Endodermal cell (in vitro differentiated cells): ENCODE data around the gene ZSCAN18. TPM values are rescaled to one million over a fixed set of nuclear protein-coding genes. Genes with fewer than 3 reads are reported as not detected.

Source experiments
- DNase-seq: peaks from one replicate; pipeline ENCODE4 v3.0.0-alpha.2; 2017
- H3K27ac ChIP-seq: 2 replicates; pipeline ENCODE4 v1.5.1; 2013; ENCODE audit warnings: mild to moderate bottlenecking, low read depth, low read length, moderate library complexity
- H3K27me3 ChIP-seq: 2 replicates; pipeline ENCODE4 v1.6.1; 2013; ENCODE audit warnings: mild to moderate bottlenecking, low read length, moderate library complexity; ENCODE audit not compliant: insufficient read depth, control insufficient read depth, poor library complexity, severe bottlenecking
- H3K36me3 ChIP-seq: 2 replicates; pipeline ENCODE4 v1.7.0; 2013; ENCODE audit warnings: mild to moderate bottlenecking, low read length, moderate library complexity; ENCODE audit not compliant: control insufficient read depth, insufficient read depth
- H3K4me1 ChIP-seq: one replicate; pipeline ENCODE4 v1.7.0; 2013; ENCODE audit warnings: low read length; ENCODE audit not compliant: control insufficient read depth, insufficient read depth
- H3K4me3 ChIP-seq: 2 replicates; pipeline ENCODE4 v1.5.1; 2013; ENCODE audit warnings: mild to moderate bottlenecking, low read length, moderate library complexity
- H3K9ac ChIP-seq: 2 replicates; pipeline ENCODE4 v1.6.1; 2013; ENCODE audit warnings: mild to moderate bottlenecking, low read length, moderate library complexity; ENCODE audit not compliant: poor library complexity, severe bottlenecking; ENCODE audit errors: extremely low read depth
- H3K9me3 ChIP-seq: 2 replicates; pipeline ENCODE4 v1.6.1; 2013; ENCODE audit warnings: mild to moderate bottlenecking, low read length, moderate library complexity; ENCODE audit not compliant: control insufficient read depth
- H3K27ac Mint-ChIP-seq: 2 replicates; pipeline ENCODE4 v1.8.0; 2020; ENCODE audit warnings: mixed read lengths
- H3K27me3 Mint-ChIP-seq: 2 replicates; pipeline ENCODE4 v1.8.0; 2021; ENCODE audit warnings: mild to moderate bottlenecking, mixed read lengths; ENCODE audit not compliant: insufficient read depth
- H3K36me3 Mint-ChIP-seq: 2 replicates; pipeline ENCODE4 v1.8.0; 2020; ENCODE audit warnings: low read depth, mixed read lengths
- H3K4me1 Mint-ChIP-seq: 2 replicates; pipeline ENCODE4 v1.8.0; 2020; ENCODE audit warnings: mixed read lengths
- H3K4me3 Mint-ChIP-seq: 2 replicates; pipeline ENCODE4 v1.8.0; 2020; ENCODE audit warnings: mild to moderate bottlenecking, moderate library complexity, mixed read lengths
- H3K9me3 Mint-ChIP-seq: 2 replicates; pipeline ENCODE4 v1.8.0; 2020; ENCODE audit warnings: mild to moderate bottlenecking, mixed read lengths
- WGBS, 2 experiments: methylation state at CpG; one replicate each; pipeline versions ENCODE4 v1.1.5 to v1.1.7; 2013; ENCODE audit warnings: missing lambda C conversion rate in 2 of 2, mixed read lengths in 1 of 2; ENCODE audit not compliant: insufficient coverage in 1 of 2, insufficient read length in 1 of 2; 5-methylcytosine and 5-hydroxymethylcytosine counted together
- total RNA-seq, 2 donors: library from RNA; stranded (reverse); fragmentation: NEBNext Ultra II Directional in 1 of 2; extraction: Animal tissue kit (Norgen Biotek cat#: 25700) in 1 of 2; gene quantifications; 2 replicates in 1 of 2; 3 replicates in 1 of 2; pipeline ENCODE4 v1.2.1, GENCODE V29; 2021
- TF ChIP-seq, protein P1 (sequence below): fragments of 200-600 bp; sonication (generic); conservative IDR thresholded peaks from 2 replicates; pipeline ENCODE4 v1.5.0; 2021; ENCODE audit warnings: antibody characterized with exemption, mild to moderate bottlenecking

The ZSCAN18 gene
- total RNA-seq, 2 donors from 2014 or later, result 68.2 to 112 TPM

DNA sequence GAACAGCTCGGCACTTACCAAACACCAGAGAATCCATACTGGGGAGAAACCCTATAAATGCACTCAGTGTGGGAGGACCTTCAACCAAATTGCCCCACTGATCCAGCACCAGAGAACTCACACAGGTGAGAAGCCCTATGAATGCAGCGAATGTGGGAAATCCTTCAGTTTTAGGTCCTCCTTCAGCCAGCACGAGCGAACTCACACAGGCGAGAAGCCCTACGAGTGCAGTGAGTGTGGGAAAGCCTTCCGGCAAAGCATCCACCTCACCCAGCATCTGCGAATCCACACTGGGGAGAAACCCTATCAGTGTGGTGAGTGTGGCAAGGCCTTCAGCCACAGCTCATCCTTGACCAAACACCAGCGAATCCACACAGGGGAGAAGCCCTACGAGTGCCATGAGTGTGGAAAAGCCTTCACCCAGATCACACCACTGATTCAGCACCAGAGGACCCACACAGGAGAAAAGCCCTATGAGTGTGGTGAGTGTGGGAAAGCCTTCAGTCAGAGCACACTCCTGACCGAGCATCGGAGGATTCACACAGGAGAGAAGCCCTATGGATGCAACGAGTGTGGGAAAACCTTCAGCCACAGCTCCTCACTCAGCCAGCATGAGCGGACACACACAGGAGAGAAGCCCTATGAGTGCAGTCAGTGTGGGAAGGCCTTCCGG is 30.7 kb downstream of the ZSCAN18 start:
- 90 to 91% methylated on average over 4 to 13 of the region's 15 CpGs for WGBS, 2 experiments
- H3K9me3 ChIP-seq, result peaks cover 79% of the 10 kb centered on the region

DNA sequence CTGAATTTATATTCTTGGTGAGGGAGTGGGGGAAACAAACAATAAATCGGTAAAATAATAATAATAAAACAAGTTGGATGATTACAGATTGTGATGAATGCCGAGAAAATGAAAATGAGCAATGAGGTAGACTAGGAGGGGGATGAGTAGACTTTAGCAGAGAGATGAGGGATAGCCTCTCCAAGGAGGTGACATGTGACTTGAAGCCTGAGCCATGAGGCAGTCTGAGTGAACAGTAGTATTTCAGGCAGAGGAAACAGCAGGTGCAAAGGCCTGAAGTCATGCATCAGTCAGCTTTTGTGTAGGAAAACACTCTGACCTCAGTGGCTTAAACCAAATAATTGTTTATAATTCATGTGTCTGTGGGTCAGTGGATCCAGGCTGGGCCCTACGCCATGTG is 34.3 kb downstream of the ZSCAN18 start:
- H3K4me3 ChIP-seq, result no peak overlapping the region
- no peak for DNase-seq
- TF ChIP-seq, protein P1, sequence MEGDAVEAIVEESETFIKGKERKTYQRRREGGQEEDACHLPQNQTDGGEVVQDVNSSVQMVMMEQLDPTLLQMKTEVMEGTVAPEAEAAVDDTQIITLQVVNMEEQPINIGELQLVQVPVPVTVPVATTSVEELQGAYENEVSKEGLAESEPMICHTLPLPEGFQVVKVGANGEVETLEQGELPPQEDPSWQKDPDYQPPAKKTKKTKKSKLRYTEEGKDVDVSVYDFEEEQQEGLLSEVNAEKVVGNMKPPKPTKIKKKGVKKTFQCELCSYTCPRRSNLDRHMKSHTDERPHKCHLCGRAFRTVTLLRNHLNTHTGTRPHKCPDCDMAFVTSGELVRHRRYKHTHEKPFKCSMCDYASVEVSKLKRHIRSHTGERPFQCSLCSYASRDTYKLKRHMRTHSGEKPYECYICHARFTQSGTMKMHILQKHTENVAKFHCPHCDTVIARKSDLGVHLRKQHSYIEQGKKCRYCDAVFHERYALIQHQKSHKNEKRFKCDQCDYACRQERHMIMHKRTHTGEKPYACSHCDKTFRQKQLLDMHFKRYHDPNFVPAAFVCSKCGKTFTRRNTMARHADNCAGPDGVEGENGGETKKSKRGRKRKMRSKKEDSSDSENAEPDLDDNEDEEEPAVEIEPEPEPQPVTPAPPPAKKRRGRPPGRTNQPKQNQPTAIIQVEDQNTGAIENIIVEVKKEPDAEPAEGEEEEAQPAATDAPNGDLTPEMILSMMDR, result no peak
- no peaks in the 10 kb centered on the region for H3K27me3 ChIP-seq
- Mint-ChIP-seq H3K9me3 (peaks cover 96% of the 10 kb centered on the region), H3K4me3 (no peak overlapping the region), H3K36me3 (peaks cover 82% of the 10 kb centered on the region), H3K27ac (no peak overlapping the region), H3K27me3 (no peaks in the 10 kb centered on the region), H3K4me1 (no peaks in the 10 kb centered on the region)
- no peak overlapping the region for H3K27ac ChIP-seq
- no peaks in the 10 kb centered on the region for H3K4me1 ChIP-seq
- peaks cover 70% of the 10 kb centered on the region for H3K9me3 ChIP-seq
- H3K36me3 ChIP-seq, result peaks cover 34% of the 10 kb centered on the region
- 94 to 95% methylated on average over 2 to 3 of the region's 3 CpGs for WGBS, 2 experiments
- no peak overlapping the region for H3K9ac ChIP-seq

More for the DNA sequence above, 30.7 kb downstream of the ZSCAN18 start:
- Histone ChIP-seq H3K9ac (no peak overlapping the region), H3K27me3 (no peaks in the 10 kb centered on the region), H3K36me3 (peaks cover 34% of the 10 kb centered on the region), H3K27ac (no peak overlapping the region), H3K4me1 (no peaks in the 10 kb centered on the region), H3K4me3 (peak overlapping the region; percentile 58)
- Mint-ChIP-seq H3K4me1 (no peaks in the 10 kb centered on the region), H3K4me3 (no peak overlapping the region), H3K27ac (no peak overlapping the region), H3K36me3 (peaks cover 86% of the 10 kb centered on the region), H3K9me3 (peaks cover 100% of the 10 kb centered on the region), H3K27me3 (no peaks in the 10 kb centered on the region)
- DNase-seq, result no peak
- TF ChIP-seq, protein P1, result no peak

DNA sequence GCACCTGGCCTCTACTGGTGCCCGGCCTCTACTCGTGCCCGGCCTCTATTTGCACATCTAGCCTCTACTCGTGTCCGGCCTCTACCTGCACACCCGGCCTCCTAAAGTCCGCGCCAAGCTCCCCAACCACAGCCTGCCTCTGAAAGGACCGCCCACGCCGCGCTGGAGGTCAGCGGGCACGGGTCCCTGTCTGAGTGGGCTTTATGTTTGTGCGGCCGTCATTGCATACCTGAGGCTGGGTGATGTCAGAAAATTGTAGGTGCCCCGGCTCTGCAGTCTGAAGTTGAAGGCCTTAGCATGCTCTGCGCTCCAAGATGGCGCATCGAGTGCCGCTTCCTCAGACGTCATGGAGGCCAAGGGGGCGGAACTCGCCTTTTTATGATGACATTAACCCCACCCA is 37.8 kb downstream of the ZSCAN18 start:
- Mint-ChIP-seq H3K27me3 (peaks cover 8% of the 10 kb centered on the region), H3K4me1 (no peaks in the 10 kb centered on the region), H3K9me3 (peaks cover 84% of the 10 kb centered on the region), H3K4me3 (peak overlapping the region; percentile 68), H3K27ac (no peak overlapping the region), H3K36me3 (peaks cover 48% of the 10 kb centered on the region)
- Histone ChIP-seq H3K4me1 (no peaks in the 10 kb centered on the region), H3K27me3 (no peaks in the 10 kb centered on the region), H3K27ac (no peak overlapping the region), H3K9me3 (peaks cover 42% of the 10 kb centered on the region), H3K4me3 (no peak overlapping the region), H3K9ac (no peak overlapping the region), H3K36me3 (peaks cover 4% of the 10 kb centered on the region)
- 93 to 94% methylated on average over 20 to 24 of the region's 24 CpGs for WGBS, 2 experiments
- no peak for DNase-seq
- TF ChIP-seq, protein P1, result no peak
